HL-60/S4 (cell line): ENCODE measurements around the gene RNU6-9.

Experiments
- in situ Hi-C: fragments of 300-500 bp; cut with MboI; formaldehyde crosslinking; loops from 2 replicates; pipeline ENCODE4 v1.14.3; 2022; ENCODE audit warnings: low sequenced_read_pairs

Gene RNU6-9

GRCh38 chr19:896434-896833, 3.1 kb downstream of the RNU6-9 start:
- in situ Hi-C loops = no loop called here

GRCh38 chr19:896999-897398, 3.7 kb downstream of the RNU6-9 start:
- in situ Hi-C loops = no loop called here

GRCh38 chr19:897442-898039, 4.3 kb downstream of the RNU6-9 start:
- in situ Hi-C loops = no loop called here

- in situ Hi-C loops = no loop called here
Observed at GRCh38 chr19:898663-899062, 5.4 kb downstream of the RNU6-9 start.

GRCh38 chr19:899336-900042, 6.2 kb downstream of the RNU6-9 start:
- in situ Hi-C loops = no loop called here

GRCh38 chr19:900043-900301, 6.7 kb downstream of the RNU6-9 start:
- in situ Hi-C loops = no loop called here

- in situ Hi-C loops = no loop called here
Observed at GRCh38 chr19:900302-901111, 7.2 kb downstream of the RNU6-9 start.

- in situ Hi-C loops = no loop called here
Observed at GRCh38 chr19:901216-902092, 8.2 kb downstream of the RNU6-9 start.

- in situ Hi-C loops = no loop called here
Observed at GRCh38 chr19:902093-902370, 8.7 kb downstream of the RNU6-9 start.

- in situ Hi-C loops = no loop called here
Observed at GRCh38 chr19:902446-903226, 9.4 kb downstream of the RNU6-9 start.

GRCh38 chr19:903266-903797, 10.0 kb downstream of the RNU6-9 start:
- in situ Hi-C loops = no loop called here

- in situ Hi-C loops = no loop called here
Observed at GRCh38 chr19:904545-904944, 11.3 kb downstream of the RNU6-9 start.

GRCh38 chr19:906480-906879, 13.2 kb downstream of the RNU6-9 start:
- in situ Hi-C loops = no loop called here

- in situ Hi-C loops = no loop called here
Observed at GRCh38 chr19:907183-907853, 14.0 kb downstream of the RNU6-9 start.

GRCh38 chr19:911197-912033, 18.1 kb downstream of the RNU6-9 start:
- in situ Hi-C loops = no loop called here

GRCh38 chr19:912181-913079, 19.1 kb downstream of the RNU6-9 start:
- in situ Hi-C loops = no loop called here

- in situ Hi-C loops = no loop called here
Observed at GRCh38 chr19:913080-913748, 19.9 kb downstream of the RNU6-9 start, which contains the start of gene R3HDM4. Gene R3HDM4, minus strand, starts transcription at chr19:913219. Its CDS starts 62 bp downstream, at chr19:913157.
